ENCODE data around the gene SHISA5.
"Not testable (repeated sequence)": the region's sequence is repeated elsewhere in the genome, so short reads cannot be mapped to it uniquely, and the experiment has no call there.

SHISA5 gene, protein sequence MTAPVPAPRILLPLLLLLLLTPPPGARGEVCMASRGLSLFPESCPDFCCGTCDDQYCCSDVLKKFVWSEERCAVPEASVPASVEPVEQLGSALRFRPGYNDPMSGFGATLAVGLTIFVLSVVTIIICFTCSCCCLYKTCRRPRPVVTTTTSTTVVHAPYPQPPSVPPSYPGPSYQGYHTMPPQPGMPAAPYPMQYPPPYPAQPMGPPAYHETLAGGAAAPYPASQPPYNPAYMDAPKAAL

DNA sequence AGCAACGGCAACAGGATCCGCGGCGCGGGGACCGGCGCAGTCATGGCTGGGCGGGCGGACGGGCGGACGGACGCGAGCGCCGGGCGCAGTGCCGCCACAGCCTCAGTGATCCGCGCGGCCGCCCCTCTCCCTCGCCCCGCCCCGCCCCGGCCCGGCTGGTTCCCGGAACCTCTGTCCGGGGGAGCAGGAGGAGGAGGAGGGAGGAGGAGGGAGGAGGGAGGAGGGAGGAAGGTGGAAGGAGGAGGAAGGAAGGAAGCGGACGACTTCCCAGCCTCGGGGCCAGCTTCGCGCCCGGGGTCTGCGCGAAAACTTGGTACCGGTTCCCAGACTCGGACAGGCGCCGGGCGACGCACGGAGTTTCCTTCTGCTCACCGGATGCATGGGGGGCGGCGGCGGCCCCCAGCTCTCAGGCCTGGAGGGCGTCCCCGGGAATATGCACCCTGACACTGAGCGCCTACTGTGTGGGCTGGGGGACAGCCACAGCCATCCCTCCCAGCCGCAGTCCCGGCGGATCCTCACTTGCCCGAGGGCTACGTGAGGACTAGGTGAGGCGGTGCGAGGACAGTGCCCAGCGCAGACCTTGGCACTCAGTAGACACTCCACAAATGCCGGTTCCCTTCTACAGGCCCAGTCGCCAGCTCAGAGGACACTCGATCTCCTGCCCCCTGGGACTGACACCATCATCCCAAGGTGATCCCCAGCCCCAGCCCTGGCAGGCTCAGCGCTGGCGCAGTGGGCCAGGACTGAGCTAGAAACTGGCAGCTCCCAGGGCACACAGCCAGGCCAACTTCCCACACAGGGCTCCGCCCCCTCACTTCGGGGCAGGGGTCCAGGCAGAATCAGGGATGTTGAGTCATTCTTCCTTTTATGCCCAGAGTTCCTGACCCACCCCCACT lies at the start of gene SHISA5:
Gene SHISA5 (minus strand): TSS at position 124 of the 896 bp plus-strand sequence. CDS start 80 bp downstream, at position 44.
- peak; percentile 64 for DNase-seq

- DNase-seq = no peak
Observed at GRCh38 chr3:48553361-48553760, 49.4 kb upstream of the SHISA5 start.

GRCh38 chr3:48552111-48552951 lies 48.4 kb upstream of the SHISA5 start:
- DNase-seq = no peak

GRCh38 chr3:48551651-48552050 lies 47.7 kb upstream of the SHISA5 start:
- not testable (repeated sequence) for DNase-seq

DNA sequence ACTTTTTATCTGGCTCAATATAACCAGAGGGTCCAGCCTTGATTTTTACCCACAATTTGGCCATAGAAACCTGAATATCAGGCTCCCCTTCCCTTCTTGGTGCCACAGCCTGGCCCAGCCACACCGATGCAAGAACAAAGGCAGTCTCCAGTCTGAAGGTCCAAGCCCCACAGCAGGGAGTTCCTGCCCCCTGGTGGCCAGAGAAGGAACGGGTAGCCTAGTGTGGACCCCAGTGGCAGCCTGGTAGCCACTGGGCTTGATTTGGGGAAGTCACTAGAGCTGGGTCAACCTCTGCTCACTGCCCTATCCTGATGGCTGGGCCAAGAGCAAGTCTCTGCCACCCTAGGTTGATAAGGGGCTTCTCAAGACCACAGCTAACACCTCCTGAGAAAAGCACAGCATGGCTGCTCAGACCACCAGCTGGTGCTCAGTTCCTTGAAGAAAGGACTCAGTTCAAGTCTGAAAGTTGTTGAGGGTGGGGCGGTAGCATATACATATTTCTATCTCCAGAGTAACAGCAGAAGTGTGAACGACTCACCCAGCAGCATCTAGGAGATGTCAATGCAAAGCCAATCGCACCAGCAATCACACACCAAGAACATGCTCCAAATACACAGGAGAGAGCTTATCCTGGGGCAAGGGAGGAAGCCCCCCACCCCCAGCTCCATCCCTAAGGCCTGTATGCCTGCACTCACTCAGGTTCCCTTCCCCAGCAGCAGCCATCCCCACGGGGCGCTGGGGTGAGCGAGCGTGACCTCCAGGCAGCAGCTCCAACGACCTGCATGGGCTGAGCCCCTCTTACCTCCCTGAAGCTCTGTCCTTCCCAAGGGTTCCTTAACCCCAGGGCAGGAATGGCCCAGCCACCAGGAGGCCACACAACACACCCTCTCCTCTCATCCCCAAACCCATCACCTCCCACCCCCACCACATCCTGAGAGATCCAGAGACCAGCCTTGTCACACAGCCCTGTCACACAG lies 45.0 kb upstream of the SHISA5 start:
- peak; percentile 71 for DNase-seq

DNA sequence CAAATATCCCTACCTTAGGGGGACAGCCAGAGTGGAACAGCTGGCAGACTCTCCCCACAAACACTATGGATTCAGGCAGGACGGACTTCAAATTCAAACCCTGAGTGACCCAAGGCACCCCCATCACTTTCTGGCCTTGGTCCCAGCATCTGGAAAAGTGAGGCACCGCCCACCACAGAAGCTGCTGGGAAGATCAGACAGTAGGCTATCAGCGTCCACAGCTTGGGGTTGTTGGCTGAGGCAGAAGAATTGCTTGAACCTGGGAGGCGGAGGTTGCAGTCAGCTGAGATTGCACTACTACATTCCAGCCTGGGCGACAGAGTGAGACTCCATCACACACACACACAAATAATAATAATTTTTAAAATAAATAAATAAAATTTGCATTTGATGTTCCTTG lies 44.2 kb upstream of the SHISA5 start:
- no peak for DNase-seq

- DNase-seq = no peak
Observed at GRCh38 chr3:48546203-48546829, 42.3 kb upstream of the SHISA5 start.

GRCh38 chr3:48544141-48544540 lies 40.2 kb upstream of the SHISA5 start:
- no peak for DNase-seq

DNA sequence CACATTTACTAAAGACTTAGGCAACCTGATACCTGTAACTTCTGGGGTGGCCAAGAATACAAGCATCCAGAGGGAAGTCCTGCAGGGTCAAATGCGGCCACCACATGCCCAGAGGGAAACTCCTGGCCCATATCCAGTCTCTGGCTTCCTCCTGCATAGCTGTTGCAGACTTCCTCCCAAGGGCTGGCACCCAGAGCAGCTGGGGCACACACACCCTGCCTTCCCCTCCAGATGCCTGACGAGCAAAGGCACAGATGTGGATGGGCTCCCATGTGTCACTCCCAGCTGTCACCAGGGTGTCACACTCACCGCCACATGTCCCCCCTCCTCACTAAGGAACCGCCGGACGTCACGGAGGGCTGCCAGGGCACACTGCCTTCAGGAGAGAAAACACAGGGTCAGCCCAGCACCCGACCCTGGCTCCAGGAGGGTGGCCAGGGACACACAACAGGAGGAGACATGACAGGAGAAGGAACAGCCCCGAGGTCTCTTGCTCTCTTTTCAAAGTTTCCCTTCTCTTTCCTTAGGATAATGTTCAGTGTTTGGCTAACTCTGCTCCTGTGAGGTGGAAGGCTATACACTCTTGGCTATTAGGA lies 39.4 kb upstream of the SHISA5 start:
- DNase-seq = no peak

DNA sequence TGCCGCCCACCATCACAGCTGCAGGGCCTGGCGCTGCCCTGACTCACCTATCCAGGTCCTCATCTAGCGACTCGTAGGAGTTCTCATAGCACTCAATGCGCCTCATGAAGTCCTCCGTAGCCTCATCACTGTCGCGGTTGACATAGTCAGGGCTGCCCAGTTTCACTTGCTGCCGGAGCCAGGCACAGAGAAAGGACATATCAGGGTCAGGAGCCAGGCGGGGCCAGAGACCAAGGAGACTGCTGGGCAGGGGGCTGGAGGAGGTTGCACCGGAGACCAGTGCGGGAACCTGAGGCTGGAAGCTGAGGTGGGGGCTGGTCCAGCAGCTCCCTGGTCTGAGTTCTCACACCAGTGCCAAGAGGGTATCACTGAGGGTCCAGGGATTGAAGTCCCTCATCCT lies 34.5 kb upstream of the SHISA5 start:
- DNase-seq = no peak

DNA sequence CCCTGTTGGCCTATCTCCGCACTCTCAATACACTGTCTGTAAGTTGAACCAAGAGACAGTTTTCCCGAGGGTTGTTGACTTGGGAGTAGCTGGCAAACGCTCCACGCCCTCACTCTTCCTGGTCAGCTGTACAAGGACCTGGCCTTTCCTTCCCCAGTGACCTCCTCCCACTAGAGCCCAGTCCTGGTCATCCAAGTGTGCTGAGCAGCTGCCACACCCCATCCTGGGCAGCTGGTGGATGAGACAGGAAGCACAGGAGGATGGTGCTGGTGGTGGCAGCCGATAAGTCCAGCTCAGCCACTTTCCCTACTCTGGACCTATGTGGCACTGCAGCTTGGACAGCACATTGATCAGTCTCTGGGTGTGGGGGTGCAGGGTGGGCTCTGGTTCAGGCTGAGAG lies 32.8 kb upstream of the SHISA5 start:
- no peak for DNase-seq

DNA sequence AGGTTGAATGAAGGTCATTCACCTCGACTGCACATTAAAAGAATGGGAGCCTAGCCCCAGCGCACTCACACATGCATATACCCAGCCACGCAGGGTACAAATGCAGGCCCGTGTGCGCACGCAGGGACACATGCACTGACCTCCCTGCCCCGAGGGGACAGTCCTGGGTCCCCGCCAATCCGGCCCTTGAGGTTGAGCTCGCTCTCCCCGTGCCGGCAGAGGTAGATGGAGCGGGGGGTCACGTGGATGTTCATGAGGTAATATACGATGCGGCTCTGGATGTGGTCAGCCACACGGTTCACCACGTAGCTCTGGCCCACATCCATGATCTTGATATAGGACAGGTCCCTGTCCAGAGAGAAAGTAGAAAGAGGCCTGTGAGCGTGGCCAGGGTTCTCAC lies 32.1 kb upstream of the SHISA5 start:
- no peak for DNase-seq

DNA sequence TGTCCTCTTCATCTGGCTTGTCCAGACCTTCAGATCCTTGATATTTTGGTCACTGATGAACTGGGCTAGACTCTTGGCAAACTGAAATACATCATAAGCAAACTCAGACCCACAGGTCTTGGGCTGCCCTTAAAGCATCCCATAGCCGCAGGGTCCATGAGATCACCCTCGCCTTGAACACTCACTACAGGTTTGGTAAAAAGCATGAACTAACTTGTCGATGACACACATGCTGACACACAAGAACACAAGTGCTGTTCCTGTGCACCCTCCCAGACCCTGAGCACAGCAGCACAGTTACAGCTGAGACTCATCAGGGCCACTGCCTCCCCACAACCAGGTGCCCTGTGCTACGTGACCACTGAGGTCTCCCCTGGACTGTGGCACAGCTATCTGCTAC lies 31.6 kb upstream of the SHISA5 start:
- no peak for DNase-seq

DNA sequence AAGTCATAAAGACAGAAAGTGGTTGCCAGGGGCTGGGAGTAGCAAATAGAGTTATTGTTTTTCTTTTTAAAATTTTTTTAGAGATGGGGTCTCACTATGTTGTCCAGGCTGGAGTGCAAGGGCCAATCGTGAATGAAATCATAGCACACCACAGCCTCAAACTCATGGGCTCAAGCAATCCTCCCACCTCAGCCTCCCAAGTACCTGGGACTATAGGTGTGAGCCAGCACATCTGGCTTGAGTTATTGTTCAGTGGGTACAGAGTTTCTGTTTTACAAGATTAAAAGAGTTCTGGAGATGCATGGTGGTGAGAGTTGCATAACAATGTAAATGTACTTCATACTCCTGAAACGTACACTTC lies 29.0 kb upstream of the SHISA5 start:
- DNase-seq = no peak

DNA sequence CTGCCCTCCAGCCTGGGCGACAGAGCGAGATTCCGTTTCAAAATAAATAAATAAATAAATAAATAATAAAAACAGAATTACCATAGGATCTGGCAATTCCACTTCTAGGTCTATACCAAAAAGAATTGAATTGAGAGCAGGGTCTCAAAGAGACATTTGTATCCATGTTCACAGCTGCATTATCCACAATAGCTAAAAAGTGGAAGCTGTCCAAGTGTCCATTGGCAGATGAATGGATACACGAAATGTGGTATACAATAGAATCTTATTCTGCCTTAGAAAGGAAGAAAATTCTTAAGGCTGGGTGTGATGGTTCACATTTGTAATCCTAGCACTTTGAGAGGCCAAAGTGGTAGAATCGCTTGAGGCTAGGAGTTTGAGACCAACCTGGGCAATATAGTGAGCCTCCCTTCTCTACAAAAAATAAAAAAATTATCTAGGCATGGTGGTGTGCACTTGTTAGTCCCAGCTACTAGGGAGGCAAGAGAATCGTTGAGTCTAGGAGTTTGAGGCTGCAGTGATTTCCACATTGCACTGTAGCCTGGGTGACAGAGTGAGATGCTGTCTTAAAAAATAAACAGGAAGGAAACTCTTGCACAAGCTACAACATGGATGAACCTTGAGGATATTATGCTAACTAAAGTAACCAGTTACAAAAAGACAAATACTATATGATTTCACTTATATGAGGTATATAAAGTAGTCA lies 28.4 kb upstream of the SHISA5 start:
- DNase-seq = no peak

- not testable (repeated sequence) for DNase-seq
Observed at GRCh38 chr3:48530701-48531100, 26.7 kb upstream of the SHISA5 start.

DNA sequence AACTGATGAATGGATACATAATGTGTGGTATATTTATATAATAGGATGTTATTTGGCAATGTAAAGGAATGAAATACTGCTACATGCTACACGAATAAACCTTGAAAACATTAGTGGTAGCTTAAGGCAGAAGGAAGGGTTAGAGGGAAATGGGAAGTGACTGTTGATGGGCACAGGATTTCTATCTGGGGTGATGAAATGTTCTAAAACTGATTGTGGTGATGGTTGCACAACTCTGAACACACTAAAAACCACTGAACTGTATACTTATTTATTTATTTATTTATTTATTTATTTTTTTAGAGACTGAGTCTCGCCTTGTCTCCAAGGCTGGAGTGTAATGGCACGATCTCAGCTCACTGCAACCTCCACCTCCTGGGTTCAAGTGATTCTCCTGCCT lies 24.8 kb upstream of the SHISA5 start:
- no peak for DNase-seq

- DNase-seq = no peak
Observed at GRCh38 chr3:48528048-48528447, 24.1 kb upstream of the SHISA5 start.

DNA sequence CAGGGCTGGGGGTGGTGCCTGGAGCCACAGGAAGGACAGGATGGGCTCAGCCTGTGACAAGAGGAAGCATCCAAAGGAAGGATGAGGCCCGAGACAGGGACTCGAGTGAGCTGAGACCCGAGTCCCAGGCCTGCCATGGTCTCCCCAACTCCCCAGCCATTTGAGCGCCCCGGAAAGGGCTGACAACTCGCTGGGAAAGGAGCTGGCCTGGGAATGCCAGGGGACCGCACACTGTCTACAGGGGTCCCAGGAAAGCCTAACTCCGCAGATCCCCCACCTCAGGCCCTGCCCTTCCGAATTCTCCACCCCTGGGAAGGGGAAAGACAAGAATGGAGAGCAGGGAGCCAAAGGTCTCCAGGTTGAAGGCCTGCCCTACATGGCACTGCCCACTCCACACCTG lies 21.0 kb upstream of the SHISA5 start:
- DNase-seq = no peak

DNA sequence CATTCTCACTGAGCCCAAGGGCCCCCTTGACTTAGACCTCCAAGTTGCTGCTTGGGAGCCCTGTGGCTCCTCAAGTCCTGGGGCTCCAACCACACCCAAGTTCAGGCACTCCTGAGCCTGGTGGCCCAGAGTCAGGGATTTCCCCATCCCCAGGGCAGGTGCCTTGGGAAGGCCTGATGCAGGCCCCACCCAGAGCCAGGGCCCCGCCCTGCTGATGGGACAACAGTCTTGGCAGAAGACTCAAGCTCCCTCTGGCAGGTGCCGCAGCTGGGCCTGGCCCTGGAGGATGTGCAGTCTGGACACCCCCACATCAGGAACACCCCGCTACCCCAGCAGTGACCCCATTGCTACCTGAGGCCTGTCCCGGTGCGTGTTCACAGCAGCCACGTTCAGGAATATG lies 17.7 kb upstream of the SHISA5 start:
- no peak for DNase-seq

DNA sequence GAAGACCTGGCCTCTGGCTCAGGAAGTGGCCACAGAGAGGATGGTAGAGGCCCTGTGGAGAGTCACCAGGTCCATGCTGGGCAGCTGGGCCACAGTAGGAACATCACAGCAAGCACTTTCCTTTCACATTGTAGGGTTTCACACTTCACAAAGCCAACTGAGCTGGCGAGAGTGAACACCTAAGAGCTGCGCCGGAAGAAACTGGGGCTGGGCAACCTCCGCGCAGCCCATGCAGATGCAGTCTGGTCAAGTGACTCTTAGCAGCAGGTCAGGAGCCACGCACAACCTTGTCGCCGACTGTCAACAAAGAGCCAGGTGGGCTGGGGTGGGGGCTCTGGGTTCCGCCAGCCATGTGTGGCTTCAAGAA lies 15.3 kb upstream of the SHISA5 start:
- DNase-seq = no peak

Data from 8988T (cell line).